Mucosa of descending colon (tissue), 3 donors: Measurements from ENCODE around the gene TNNI2. TPM values are rescaled to one million over a fixed set of nuclear protein-coding genes. Genes with fewer than 3 reads are reported as not detected.
A peak's percentile ranks its signal among the peaks of the same experiment; 100 is the strongest.

Experiments used
- ATAC-seq: fragments of 200-7000 bp; cut with Tn5 transposase; one replicate; pipeline ENCODE4 v1.9.1; 2020; ENCODE audit warnings: mild to moderate bottlenecking, moderate library complexity
- DNase-seq, 3 donors: peaks; one replicate each; pipeline ENCODE4 v3.0.0-alpha.2; 2020
- H3K36me3 ChIP-seq: fragments of 200-600 bp; one replicate; pipeline ENCODE4 v1.8.0; 2021; ENCODE audit warnings: low read depth, mild to moderate bottlenecking
- H3K4me1 ChIP-seq: fragments of 200-600 bp; one replicate; pipeline ENCODE4 v1.8.0; 2021; ENCODE audit warnings: low read depth, mild to moderate bottlenecking
- H3K4me3 ChIP-seq: fragments of 200-600 bp; one replicate; pipeline ENCODE4 v1.8.0; 2021; ENCODE audit warnings: mild to moderate bottlenecking
- H3K9me3 ChIP-seq: fragments of 200-600 bp; one replicate; pipeline ENCODE4 v1.8.0; 2021; ENCODE audit warnings: mild to moderate bottlenecking
- intact Hi-C, 2 donors: fragments of 100-400 bp; cut with DNase I in 1 of 2; cut with micrococcal nuclease in 1 of 2; formaldehyde crosslinking; loops; one replicate each; pipeline versions ENCODE4 v1.11.0 to v1.11.1; 2022; cut with DNase I, micrococcal nuclease
- total RNA-seq, 3 donors: library from RNA; stranded (reverse); fragmentation: NEBNext Ultra II Directional in 2 of 3; extraction: Animal tissue kit (Norgen Biotek cat#: 25700) in 2 of 3; gene quantifications; one replicate each; pipeline versions ENCODE4 v1.2.1 to v1.2.4, GENCODE V29; 2021 to 2023
- TF ChIP-seq, protein P1 (sequence below): fragments of 200-600 bp; IDR thresholded peaks from one replicate; pipeline ENCODE4 v1.8.0; 2022; ENCODE audit warnings: antibody characterized with exemption, mild to moderate bottlenecking
- donor health status: DM: no; HTN: no; CAD: no; lungs with moderate emphysema.
- donor health status: DM: no; HTN: no; CAD: no.
- donor health status: DM: no; HTN: yes; CAD: no.

The TNNI2 gene
- total RNA-seq, 3 donors from 2014 or later = 0.46 TPM; not detected in 2

- intact Hi-C loops = no loop called here
- H3K4me1 ChIP-seq = peaks cover 8% of the 10 kb centered on the region
- H3K4me3 ChIP-seq = no peak overlapping the region
- DNase-seq (peak in 2 of 3 donors; percentile 34 to 64), ATAC-seq (no peak)
- no peaks in the 10 kb centered on the region for H3K9me3 ChIP-seq
- no peaks in the 10 kb centered on the region for H3K36me3 ChIP-seq
- TF ChIP-seq, protein P1, sequence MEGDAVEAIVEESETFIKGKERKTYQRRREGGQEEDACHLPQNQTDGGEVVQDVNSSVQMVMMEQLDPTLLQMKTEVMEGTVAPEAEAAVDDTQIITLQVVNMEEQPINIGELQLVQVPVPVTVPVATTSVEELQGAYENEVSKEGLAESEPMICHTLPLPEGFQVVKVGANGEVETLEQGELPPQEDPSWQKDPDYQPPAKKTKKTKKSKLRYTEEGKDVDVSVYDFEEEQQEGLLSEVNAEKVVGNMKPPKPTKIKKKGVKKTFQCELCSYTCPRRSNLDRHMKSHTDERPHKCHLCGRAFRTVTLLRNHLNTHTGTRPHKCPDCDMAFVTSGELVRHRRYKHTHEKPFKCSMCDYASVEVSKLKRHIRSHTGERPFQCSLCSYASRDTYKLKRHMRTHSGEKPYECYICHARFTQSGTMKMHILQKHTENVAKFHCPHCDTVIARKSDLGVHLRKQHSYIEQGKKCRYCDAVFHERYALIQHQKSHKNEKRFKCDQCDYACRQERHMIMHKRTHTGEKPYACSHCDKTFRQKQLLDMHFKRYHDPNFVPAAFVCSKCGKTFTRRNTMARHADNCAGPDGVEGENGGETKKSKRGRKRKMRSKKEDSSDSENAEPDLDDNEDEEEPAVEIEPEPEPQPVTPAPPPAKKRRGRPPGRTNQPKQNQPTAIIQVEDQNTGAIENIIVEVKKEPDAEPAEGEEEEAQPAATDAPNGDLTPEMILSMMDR = no peak
Measured at GRCh38 chr11:1868636-1869291, 30.0 kb downstream of the TNNI2 start.

- peak; percentile 14 for ATAC-seq
- intact Hi-C loops = no loop called here
- no peak overlapping the region for H3K4me3 ChIP-seq
Measured at GRCh38 chr11:1869427-1870325, 30.9 kb downstream of the TNNI2 start.

DNA sequence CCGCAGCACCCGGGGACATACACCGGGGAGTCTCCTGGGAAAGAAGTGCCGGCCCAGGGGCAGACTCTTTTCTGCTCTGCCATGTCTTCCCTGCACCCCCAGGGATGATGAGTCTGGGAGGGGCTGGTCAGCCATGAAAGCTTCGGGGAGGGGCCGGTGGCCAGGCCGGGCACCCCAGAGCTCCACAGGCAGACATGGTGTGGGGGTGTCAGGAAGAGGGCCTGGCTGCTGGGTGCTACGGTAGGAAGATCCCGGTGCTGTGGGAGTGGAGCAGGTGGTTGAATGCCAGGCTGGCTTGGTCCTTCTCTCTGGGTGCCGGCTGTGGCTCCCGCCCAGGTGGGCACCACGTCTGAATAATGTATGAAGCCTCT, 31.5 kb downstream of the TNNI2 start:
- TF ChIP-seq, protein P1 = no peak
- ATAC-seq (no peak), DNase-seq (peak in 2 of 3 donors; percentile 24 to 46)
- Histone ChIP-seq H3K9me3 (no peaks in the 10 kb centered on the region), H3K4me1 (peaks cover 4% of the 10 kb centered on the region), H3K4me3 (no peak overlapping the region), H3K36me3 (no peaks in the 10 kb centered on the region)
- intact Hi-C loops = no loop called here

More at GRCh38 chr11:1869427-1870325, 30.9 kb downstream of the TNNI2 start:
- DNase-seq = peak in 2 of 3 donors; percentile 35 to 52
- peaks cover 8% of the 10 kb centered on the region for H3K4me1 ChIP-seq
- TF ChIP-seq, protein P1 = no peak
- no peaks in the 10 kb centered on the region for H3K9me3 ChIP-seq
- H3K36me3 ChIP-seq = no peaks in the 10 kb centered on the region

DNA sequence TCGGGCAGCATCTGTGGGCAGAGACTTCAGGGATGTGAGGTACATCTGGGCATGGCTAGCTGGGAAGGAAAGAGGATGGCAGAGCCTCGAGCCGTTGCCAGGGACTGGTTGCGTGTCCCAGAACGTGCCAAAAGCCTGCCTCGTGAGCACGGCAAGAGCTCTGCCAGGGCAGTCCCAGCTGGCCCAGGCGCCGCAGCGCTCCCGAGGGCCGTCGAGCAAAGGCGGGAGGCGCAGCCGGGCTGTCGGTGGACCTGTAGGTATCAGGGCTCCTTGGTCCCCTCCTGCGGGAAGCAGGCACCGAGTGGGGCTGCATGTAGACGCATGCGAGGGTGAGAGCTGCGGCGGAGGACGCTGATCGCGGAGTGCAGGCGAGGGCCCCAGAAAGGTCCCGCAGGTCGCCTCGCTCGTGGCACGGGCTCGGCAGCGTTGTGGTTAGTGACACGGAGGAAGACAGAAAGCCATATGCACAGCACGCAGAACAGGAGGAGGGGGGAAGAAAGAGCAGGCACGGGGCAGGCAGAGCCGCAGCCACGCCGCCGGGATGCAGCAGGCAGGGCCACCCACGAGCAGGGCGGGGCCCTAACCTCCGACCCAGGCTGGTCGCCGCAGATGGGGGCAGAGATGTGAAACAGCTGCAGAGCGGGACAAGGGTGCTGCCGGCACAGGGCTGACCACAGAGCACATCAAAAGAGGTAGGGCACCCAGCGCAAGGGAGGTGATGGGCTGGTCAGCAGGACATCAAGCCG, 32.1 kb downstream of the TNNI2 start:
- H3K4me1 ChIP-seq = peaks cover 4% of the 10 kb centered on the region
- ATAC-seq (peak; percentile 53), DNase-seq (peak in 2 of 3 donors; percentile 59)
- H3K4me3 ChIP-seq = no peak overlapping the region
- TF ChIP-seq, protein P1 = no peak
- no peaks in the 10 kb centered on the region for H3K9me3 ChIP-seq
- intact Hi-C loops = no loop called here
- no peaks in the 10 kb centered on the region for H3K36me3 ChIP-seq

DNA sequence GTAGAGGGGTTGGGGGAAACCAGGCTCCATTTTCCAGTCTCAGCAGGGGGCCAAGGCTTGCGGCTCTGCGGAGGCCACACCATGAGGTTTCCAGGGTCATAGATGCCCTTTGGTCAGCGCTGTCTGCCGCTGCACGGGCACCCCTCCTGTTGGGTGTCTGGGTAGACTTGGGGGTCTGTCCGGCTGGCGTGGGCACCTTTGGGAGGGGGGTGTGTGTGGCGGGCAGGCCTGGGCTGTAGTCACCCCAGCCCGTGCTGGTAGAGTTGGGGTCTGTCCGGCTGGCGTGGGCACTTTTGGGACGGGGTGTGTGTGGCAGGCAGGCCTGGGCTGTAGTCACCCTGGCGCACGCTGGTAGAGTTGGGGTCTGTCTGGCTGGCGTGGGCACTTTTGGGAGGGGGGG, 32.8 kb downstream of the TNNI2 start:
- ATAC-seq = no peak
- intact Hi-C loops = no loop called here
- no peaks in the 10 kb centered on the region for H3K36me3 ChIP-seq
- TF ChIP-seq, protein P1 = no peak
- DNase-seq = peak in 1 of 3 donors; percentile 45
- peaks cover 7% of the 10 kb centered on the region for H3K4me1 ChIP-seq
- H3K4me3 ChIP-seq = no peak overlapping the region
- no peaks in the 10 kb centered on the region for H3K9me3 ChIP-seq
